H1 (cell line): ENCODE data around the gene ADGRV1. TPM values are rescaled to one million over a fixed set of nuclear protein-coding genes. Genes with fewer than 3 reads are reported as not detected.

ENCODE experiments used
- CHD1 ChIP-seq: IDR thresholded peaks from 2 replicates; pipeline ENCODE4 v1.6.1; 2012; ENCODE audit warnings: low read depth, low read length, improper control_type of control experiment
- CTBP2 ChIP-seq: IDR thresholded peaks from 2 replicates; pipeline ENCODE4 v1.7.0; 2011; ENCODE audit warnings: borderline replicate concordance, mild to moderate bottlenecking, moderate library complexity, mixed read lengths, low read length; ENCODE audit not compliant: insufficient read depth, insufficient read length
- GTF2F1 ChIP-seq: IDR thresholded peaks from 2 replicates; pipeline ENCODE4 v1.6.1; 2012; ENCODE audit warnings: low read depth, low read length, improper control_type of control experiment, borderline replicate concordance
- MAFK ChIP-seq: IDR thresholded peaks from 2 replicates; pipeline ENCODE4 v1.6.1; 2012; ENCODE audit warnings: low read depth, mild to moderate bottlenecking, improper control_type of control experiment, low read length
- NANOG ChIP-seq: IDR thresholded peaks from 2 replicates; pipeline ENCODE4 v1.6.1; 2011; ENCODE audit warnings: low read length, low read depth, mild to moderate bottlenecking, inconsistent platforms; ENCODE audit not compliant: insufficient read depth, poor library complexity, severe bottlenecking
- POU5F1 ChIP-seq: IDR thresholded peaks from 2 replicates; pipeline ENCODE4 v1.6.1; 2011; ENCODE audit warnings: low read depth, mild to moderate bottlenecking, low read length, moderate library complexity
- RAD21 ChIP-seq, 2 experiments: IDR thresholded peaks in 1 of 2; conservative IDR thresholded peaks in 1 of 2; 2 replicates each; pipeline ENCODE4 v1.6.1; 2011; ENCODE audit warnings: low read depth in 2 of 2, low read length in 2 of 2, improper control_type of control experiment in 1 of 2, inconsistent platforms in 1 of 2, mild to moderate bottlenecking in 1 of 2, moderate library complexity in 1 of 2
- RBBP5 ChIP-seq: IDR thresholded peaks from 2 replicates; pipeline ENCODE4 v1.7.1; 2012; ENCODE audit warnings: low read depth, mild to moderate bottlenecking, inconsistent platforms, low read length, moderate library complexity, borderline replicate concordance
- SIRT6 ChIP-seq: IDR thresholded peaks from one replicate; pipeline ENCODE4 v1.7.1; 2012; ENCODE audit warnings: low read length, inconsistent platforms
- TAF7 ChIP-seq: optimal IDR thresholded peaks from 2 replicates; pipeline ENCODE3; 2011; ENCODE audit warnings: low read depth, mild to moderate bottlenecking, inconsistent platforms, low read length, moderate library complexity, borderline replicate concordance
- TBP ChIP-seq: IDR thresholded peaks from 2 replicates; pipeline ENCODE4 v1.6.1; 2011; ENCODE audit warnings: low read depth, low read length, improper control_type of control experiment
- polyA plus RNA-seq, 7 experiments: library from polyadenylated mRNA; depleted of rRNA in 3 of 7; stranded (reverse) in 5 of 7; unstranded in 2 of 7; fragments of >200 nt in 5 of 7; fragments of 200-250 nt in 2 of 7; gene quantifications; 1 replicate in 5 of 7; 2 replicates in 1 of 7; 4 replicates in 1 of 7; pipeline versions ENCODE4 v1.2.1 to v1.2.3, GENCODE V29; 2011 to 2013; ENCODE audit warnings: missing spikeins in 2 of 7, mixed read lengths in 2 of 7
- total RNA-seq: library from RNA; stranded (reverse); fragmentation: NEBNext Ultra II Directional; extraction: Animal tissue kit (Norgen Biotek cat#: 25700); gene quantifications from 2 replicates; pipeline ENCODE4 v1.2.1, GENCODE V29; 2021

ADGRV1 gene
- total and polyA plus RNA-seq, 2 of the 8 experiments (the other 6 are each of a cell fraction or from before 2014, with no cell fraction given) = 53.1 to 62.2 TPM

DNA sequence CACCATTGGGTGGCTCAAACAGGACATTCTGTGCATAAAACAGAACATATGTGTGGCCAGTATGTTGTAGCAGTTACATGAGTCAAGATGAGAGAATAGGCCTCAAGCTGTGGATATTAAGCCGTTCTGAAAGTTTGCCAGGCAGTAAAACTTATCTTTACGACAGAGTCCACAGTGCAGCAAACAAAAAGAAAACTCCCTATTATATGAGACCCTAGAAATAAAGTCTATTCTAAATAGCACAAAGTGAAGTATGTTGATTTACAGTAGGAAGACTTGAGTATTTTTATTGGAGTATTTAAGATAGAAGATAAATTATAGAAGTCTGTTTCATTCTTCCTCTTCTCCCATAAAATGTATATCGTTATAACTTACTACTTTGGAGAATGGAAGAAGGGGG is 271.5 kb downstream of the ADGRV1 start (continued):
- TF ChIP-seq MAFK (no peak), CTBP2 (no peak), RAD21 (IDR thresholded peaks at IDR 0.05 in 1 of 2, conservative IDR thresholded peaks at IDR 0.05 in 1 of 2; ENCODE audit: low read depth in 2 of 2, low read length in 2 of 2) (no peak), CHD1 (no peak), POU5F1 (no peak), NANOG (no peak), SIRT6 (no peak), TAF7 (no peak), RBBP5 (no peak), GTF2F1 (no peak), TBP (no peak)
